GM21367 (cell line): ENCODE results near the gene ERAL1.
A peak's percentile ranks its signal among the peaks of the same experiment; 100 is the strongest.
"Not testable (repeated sequence)": the region's sequence is repeated elsewhere in the genome, so short reads cannot be mapped to it uniquely, and the experiment has no call there.

Source experiments
- ATAC-seq: cut with Tn5 transposase; IDR thresholded peaks from one replicate; pipeline ENCODE4 v1.9.1; 2021; ENCODE audit not compliant: unreplicated experiment

Gene ERAL1

DNA sequence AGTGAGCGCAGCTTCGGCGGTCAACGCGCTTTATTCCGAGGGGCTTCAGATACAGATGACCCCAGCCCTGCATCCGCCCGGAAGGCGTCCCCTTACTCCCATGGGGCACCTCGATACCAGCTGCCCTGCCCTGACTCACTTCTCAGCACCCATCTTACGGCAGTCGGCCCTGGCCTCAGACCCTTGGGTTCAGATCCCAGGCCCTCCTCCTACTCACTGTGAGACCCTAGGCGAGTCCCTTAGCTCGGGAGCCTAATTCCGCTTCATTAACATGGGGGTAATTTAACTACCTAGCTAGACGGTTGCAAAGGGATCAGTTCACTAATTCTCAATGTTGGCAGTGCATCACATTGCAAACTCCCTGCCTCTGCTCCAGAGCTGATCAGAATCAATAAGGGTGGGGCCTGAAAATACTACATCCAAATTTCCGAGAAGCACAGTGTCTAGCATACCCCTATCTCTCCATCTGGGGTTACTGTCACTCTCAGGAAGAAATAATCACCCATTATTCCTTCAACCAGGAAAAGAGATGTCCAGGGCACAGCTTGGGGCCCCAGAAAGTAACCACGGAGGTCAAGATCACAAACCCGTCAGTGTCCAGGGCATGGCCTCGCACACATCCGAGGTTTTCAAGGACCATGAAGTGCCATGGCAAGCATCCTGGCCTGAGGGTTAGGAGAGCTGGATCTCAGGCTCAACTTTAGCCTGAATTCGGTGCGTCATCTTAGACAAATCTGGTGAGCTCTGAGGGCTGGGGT, 43.1 kb downstream of the ERAL1 start:
- no peak for ATAC-seq

DNA sequence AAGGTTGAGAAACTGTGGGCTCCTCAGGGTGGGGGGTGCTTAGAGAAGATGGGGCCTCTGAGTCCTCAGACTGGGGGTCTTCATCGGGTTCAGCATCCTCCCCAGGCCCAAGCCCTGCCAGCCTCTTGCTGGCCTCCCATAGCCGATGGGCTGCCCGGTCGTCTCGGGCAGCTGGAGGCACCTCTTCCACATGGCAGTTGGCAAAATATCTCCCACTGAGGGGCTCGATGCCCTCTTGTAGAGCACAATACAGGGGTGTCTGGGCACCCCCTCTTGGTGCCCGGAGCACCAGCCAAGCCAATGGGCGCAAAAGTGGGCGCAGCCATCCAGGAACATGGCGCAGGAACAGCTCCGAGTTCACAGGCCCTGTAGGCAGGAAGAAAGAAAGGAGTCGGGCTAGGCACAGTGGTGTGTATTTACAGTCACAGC, 43.7 kb downstream of the ERAL1 start:
- no peak for ATAC-seq

DNA sequence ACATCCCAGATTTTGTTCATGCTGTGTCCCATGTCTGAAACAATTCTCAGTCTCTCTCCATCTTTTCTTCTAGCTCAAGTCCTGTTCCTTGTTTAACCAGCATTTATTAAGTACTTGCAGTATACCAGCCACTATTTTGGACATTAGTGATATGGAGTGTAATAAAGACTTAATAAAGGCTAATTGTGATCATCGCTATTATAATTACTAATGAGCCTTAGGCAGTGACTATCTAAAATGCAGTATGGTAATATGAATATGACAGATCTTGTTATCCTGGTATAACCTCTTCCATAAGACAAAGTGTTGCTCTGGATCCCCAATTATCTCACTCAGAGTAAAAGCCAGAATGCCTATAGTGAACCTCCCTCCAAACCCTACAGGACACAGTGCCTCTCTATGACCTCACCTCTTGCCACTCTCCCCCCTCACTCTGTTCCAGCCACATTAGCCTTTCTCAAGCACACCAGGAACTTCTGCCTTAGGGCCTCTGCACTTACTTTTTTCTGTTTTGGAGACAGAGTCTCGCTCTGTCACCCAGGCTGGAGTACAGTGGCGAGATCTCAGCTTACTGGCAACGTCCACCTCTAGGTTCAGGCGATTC, 44.5 kb downstream of the ERAL1 start:
- no peak for ATAC-seq

DNA sequence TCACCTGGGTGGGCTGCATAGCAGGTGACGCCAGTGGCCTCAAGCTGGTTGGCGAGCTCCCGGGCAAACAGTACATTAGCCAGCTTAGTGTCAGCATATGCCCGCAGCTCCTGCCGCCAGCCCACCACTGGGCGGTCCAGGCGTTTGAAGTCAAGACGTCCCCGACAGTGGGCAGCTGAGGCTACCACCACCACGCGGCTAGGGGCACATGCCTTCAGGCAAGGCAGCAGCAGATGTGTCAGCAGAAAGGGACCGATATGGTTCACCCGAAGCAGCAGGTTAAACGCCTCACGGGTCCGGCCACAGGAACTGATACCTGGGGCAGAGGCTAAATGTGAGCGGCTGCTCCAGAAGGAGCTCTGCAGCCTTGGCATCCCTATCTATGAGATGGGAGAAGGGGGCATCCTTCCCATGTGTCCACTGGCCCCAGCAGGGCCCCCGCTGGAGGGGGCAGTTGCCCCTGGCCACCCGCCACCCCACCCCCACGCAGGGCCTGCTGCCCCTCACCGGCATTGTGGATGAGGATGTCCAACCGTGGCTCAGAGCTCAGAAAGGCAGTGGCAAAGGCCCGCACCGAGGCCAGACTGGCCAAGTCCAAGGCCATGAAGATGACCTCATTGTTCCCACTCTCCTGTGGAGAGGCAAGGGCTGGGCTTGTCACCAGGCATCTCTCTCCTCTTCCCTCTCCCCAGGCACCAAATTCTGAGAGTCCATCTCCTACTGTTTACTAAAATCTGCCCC, 46.3 kb downstream of the ERAL1 start:
- ATAC-seq, result no peak

DNA sequence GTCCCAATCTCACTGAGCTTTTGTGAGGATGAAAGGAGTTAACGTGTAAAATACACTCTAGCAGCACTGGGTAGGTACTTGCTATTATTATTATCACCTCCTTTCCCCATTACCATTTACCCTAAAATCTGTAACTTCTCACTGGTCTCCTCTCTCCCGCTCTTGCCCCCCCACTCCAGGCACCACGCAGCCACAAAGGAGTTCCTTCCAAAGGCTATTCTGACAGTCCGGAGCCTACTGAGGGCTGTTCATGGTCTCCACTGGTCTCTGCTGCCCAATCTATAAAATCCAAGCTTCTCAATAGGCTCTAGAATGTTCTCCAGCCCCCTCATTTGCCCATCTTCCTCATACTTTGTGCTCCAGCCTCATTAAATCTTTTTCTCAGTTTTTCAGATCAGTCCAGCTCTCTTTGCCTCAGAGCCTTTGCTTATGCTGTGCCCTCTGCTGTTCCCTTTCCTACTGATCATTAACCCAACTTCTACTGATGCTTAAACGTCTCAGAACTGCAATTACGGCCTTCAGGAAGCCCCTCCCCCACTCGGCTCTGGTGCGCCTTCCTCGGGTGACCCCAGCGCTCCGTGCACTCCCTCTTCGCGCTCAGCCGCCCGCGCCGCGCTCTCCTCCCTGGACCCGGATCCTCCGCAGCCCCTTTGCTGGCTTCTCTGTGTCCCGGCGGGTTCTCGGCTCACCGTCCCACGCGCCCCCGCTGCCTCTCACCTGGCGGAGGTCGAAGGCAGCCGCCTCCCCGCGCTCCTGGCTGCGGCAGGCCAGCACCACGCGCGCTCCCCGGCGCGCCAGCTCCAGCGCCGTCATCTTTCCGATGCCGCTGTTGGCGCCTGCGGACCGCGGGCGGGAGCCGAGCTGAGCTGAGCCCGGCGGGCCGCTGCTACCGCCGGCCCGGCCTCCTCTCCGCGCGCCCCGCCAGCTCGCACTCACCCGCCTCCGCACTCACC, 47.3 kb downstream of the ERAL1 start:
- peak; percentile 35 for ATAC-seq

DNA sequence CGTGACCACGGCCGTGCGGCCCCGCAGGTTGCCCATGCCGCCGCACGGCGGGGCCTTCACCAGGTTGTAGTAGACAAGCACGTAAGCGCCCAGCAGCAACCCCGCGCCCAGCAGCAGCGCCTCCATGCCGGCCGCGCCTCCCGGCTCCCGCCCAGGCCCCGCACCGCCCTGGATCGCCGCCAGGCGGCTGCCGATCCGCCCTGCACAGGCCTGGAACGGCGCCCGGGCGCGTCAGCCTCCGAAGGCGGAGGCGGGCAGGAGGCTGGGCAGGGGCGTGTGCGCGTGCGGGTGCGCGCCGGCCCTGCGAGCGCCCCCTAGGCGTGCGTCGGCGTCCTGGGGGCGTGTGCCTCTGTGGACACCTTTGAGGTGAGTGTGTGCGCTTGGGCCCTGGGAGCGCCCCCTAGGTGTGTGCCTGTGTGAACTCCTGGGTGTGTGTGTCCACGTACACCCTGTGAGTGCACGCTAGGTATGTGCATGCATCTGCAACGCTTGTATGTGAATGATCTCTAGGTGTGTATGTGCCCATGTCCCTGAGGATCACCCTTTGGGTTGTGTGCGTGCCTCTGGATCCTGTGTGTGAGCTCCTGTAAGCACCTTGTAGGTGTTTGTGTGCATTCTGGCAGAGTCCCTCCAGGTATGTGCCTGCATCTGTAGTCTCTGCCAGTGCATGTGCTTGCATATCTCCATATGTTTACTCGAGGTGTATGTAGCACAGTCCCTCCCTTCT, 48.2 kb downstream of the ERAL1 start, which contains the start of gene DHRS13:
DHRS13 (minus strand) TSS at position 261 of the 727 bp plus-strand sequence; CDS start at position 126, 135 bp downstream.
- peak; percentile 79 for ATAC-seq

DNA sequence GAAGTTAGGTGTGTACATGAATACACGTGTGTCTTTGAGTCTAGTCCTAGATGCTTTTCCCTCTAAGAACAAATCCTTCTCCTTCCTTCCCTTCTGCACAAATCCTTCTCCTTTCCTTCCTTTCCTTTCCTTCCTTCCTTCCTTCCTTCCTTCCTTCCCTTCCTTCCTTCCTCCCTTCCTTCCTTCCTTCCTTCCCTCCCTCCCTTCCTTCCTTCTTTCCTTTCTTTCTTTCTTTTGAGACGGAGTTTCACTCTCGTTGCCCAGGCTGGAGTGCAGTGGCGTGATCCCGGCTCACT, 48.7 kb downstream of the ERAL1 start:
- ATAC-seq, result not testable (repeated sequence)

DNA sequence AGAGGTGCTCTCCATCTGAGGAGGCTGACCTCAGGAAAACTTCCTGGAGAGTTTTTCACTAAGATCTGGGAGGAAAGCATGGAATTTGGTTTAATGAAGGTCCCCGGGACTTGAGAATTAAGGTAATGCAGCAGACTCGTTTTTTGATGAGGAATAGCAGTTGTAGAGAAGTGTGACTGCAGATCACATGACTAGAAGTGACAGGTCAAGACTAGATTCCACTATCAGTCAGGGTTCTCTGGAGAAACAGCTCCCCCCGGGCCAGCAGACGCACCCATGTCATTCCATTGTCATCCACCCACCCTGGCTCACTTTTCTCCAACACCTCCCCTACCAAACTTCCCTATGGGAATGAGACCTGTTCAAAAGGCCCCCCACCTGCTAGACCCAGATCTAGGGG, 50.0 kb downstream of the ERAL1 start:
- no peak for ATAC-seq

DNA sequence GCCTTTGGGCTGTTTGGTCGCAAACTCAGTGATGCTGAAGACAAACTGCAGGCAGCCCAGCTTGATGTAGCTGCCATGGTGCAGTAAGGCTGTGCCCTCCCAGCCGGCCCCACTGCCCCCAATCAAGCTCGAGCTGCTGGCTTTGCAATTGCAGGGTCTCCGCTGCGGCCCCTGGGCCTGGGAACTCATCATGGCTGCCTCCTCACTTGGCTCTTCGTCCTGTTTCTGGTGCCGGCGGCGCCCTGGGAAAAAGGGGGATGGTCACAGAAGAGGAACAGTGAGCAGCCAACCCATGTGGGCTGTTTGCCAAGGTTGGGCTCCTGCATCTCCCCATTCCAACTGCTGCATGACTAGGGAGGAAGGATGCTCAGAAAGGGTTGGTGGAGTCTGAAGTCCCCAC, 51.5 kb downstream of the ERAL1 start:
- ATAC-seq, result no peak

DNA sequence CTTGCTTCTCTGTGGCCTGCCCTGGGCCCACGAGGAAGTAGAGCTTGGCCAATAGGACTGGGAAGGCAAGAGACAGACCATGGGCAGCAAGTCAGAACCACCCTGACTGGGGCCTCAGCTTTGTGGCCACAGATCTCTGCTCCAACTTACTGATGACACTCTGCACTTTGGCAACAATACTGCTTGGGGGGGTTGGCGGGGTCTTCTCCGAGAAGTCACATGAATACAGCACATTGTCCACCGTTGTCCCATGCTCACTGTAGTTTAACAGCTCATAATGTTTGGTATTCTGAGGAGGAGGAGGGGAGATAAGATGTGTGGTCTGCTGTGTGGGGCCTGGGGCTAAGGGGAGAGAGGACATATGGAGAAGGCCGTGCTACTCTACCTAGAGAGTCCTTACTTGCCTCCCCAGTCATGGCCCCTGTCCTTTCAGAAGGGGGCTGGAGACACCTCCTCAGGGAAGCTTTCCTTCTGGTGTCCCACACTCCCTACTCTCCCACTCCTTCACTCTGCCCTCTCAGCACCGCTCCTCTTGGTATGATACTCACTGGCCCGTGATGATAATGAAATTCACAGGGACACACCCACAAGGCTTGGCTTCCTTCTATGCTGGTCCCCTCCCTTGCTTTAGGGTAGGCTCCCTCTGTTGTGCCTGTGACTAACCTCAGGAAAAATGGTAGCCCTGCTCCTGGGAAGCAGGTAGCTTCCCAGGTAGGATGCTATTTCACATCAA, 52.1 kb downstream of the ERAL1 start:
- no peak for ATAC-seq

DNA sequence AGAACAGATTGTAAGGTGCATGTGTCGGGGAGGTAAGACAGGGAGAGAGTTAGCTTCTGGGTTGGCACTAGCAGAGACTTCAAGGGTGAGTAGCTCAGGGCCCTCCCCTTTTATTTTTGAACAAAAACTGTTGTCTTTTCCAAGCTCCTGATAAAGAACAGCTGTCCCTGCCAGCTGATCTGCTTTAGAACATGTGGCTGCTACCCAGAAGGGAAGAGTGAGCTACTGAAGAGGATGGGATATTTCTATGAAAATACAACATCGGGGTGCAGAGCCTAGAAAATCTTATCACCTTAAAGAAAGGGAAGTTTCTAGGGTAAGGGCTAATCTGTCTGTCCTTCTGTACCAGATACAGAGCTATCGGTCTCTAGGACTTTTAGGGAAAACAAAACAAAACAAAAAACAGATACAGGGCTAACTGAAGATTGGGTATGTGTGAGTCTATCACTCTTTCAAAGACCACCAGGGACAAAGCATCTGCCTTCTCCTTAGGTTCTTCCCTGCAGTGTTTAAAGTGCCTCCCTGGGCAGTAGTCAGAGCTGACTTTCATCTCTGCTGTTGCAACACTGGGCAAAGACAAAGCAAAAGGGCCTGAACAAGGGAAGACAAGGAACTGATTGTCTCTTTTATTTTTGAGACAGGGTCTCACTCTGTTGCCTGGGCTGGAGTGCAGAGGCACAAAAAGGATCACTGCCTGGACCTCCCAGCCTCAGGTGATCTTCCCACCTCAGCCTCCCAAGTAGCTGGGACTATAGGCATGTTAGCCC, 53.1 kb downstream of the ERAL1 start:
- ATAC-seq, result no peak

DNA sequence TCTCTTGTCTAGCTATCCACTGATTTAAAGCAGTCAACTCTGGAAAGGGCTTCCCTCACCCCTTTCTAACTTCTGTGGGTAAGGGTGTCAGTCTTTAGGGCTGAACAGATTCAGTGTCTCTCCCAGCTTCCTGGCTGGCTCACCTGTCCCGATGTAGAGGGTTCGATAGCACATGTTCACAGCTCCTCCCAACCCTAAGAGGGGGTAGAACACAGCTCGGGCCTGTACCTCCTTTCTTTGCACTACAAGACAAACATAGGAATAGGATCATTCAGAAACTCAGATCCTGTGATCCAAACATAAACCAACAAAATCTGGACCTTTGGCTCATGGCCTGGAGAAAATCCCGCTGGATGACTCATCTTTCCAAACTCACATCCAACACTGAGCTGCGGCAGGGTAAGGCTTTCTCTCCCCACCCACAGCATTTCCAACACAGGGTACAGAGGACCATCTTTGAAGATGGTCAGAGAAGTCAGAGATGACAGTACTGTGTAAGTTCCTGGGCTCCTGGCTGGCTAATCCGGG, 53.9 kb downstream of the ERAL1 start:
- no peak for ATAC-seq

DNA sequence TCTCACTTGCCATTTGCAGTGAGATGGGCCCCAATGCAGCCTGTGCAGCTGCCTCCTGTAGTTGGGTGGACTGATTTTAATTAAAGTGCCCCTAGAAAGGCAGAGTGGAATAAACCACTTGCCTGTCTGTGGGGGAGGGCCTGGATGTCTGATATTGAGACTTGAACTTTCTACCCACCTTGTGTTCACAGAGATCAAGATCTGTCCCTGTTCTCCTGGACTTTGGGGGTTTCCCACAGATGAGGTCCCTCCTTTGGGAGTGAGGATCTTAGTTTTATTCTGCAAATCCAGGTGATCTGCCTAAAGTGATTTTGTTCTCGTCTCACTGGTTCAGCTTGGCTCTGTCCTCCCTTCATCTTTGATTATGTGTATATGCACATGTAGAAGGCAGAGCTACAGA, 55.7 kb downstream of the ERAL1 start:
- ATAC-seq, result no peak
